Measurements from ENCODE around the gene PFN1. TPM values are rescaled to one million over a fixed set of nuclear protein-coding genes. Genes with fewer than 3 reads are reported as not detected.
A peak's percentile ranks its signal among the peaks of the same experiment; 100 is the strongest.

Gene PFN1
- total RNA-seq, 1 donor = 414 TPM

- H3K9me3 ChIP-seq (ENCODE audit: low read depth, low read length) = no peaks in the 10 kb centered on the region
Observed at GRCh38 chr17:4953451-4953961, 5.2 kb upstream of the PFN1 start.

DNA sequence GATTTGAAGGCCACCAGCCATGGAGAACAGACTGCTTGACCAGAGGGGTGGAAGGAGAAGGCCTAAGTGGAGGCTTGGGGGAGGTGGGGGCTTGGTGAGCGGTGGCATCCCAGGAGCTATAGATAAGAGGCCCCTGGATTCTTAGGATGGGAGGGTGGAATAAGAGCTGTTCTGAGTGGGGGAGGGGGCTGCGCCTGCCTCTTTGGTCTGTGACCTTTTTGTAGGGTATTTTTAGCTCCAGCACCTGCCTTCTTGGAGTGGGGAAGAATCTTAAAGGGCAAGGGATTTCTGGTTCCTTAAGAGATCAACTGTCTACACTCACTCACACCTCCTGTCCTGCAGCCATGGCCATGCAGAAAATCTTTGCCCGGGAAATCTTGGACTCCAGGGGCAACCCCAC lies 3.2 kb upstream of the PFN1 start:
- H3K9me3 ChIP-seq (ENCODE audit: low read depth, low read length) = no peaks in the 10 kb centered on the region
- peaks cover 24% of the 10 kb centered on the region for H3K4me1 ChIP-seq (ENCODE audit: insufficient read depth, low read length)
- no peaks in the 10 kb centered on the region for H3K27me3 ChIP-seq (ENCODE audit: insufficient read depth, low read length)
- no peak overlapping the region for H3K4me3 ChIP-seq (ENCODE audit: low read length)

More at GRCh38 chr17:4953451-4953961, 5.2 kb upstream of the PFN1 start:
- Histone ChIP-seq H3K4me1 (ENCODE audit: insufficient read depth, low read length) (peaks cover 18% of the 10 kb centered on the region), H3K4me3 (ENCODE audit: low read length) (no peak overlapping the region), H3K27me3 (ENCODE audit: insufficient read depth, low read length) (no peaks in the 10 kb centered on the region)

DNA sequence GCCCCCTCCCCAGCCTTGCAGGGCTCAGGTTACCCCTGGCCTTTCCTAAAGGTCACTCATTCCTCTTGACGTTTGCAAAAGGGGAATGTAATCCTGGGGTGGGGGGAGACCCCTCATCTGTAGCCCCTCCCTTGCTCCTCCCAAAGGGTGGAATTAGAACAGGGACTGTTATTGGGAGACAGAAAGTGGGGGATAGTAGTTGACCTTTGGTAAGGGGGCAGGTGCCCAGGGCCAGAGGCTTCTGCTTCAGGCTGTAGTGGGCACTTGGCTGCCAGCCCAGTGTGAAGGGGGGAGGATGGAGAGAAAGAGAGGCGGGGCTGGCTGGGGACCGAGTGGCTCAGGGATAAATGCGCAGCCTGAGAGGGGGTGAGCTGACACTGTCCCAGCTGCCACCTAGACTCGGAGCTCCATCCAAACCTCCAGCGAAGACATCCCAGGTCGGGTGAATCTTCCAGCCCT lies 2.4 kb upstream of the PFN1 start, which contains the start of gene ENO3:
ENO3 (plus strand) TSS at position 374 of the 459 bp plus-strand sequence. CDS start 711 bp downstream, outside the sequence.
- H3K4me3 ChIP-seq (ENCODE audit: low read length) = peak within 1 kb of the TSS; percentile 40
- H3K9me3 ChIP-seq (ENCODE audit: low read depth, low read length) = no peaks in the 10 kb centered on the region
- no peaks in the 10 kb centered on the region for H3K27me3 ChIP-seq (ENCODE audit: insufficient read depth, low read length)
- H3K4me1 ChIP-seq (ENCODE audit: insufficient read depth, low read length) = peaks cover 31% of the 10 kb centered on the region

DNA sequence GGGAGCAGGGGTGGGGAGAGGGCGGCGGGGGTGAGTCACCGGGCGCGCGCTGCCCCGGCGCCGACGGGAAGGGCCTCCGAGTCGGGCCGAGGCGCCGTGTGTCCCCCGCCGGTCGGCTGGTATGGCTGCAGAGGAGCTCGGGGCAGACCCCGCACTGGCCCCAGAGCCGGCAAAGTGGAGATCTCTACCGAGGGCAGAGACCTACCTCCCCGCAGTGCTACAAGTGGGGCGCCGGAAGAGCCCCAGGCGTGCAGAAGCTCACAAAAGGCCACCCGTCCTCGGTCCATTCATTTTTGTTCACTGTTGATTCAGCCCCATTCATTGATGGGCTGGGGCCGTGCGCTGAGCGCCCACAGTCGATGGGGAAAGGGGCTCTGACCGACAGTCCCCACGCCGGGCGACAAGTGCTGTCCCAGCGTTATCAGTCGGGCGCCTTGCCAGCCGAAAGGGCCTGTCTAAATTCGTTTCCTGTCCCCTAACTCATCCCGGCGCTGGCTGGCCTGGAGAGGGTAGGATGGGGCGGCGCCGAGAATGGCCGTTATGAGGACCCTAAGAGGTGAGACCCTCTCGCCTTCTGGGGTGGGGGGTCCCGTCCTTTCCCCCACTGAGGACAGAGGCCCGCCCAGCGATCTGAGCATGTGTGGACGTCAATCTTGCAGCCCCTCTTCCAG lies 1.9 kb upstream of the PFN1 start:
- Histone ChIP-seq H3K4me3 (ENCODE audit: low read length) (peak overlapping the region; percentile 40), H3K9me3 (ENCODE audit: low read depth, low read length) (no peaks in the 10 kb centered on the region), H3K27me3 (ENCODE audit: insufficient read depth, low read length) (no peaks in the 10 kb centered on the region), H3K4me1 (ENCODE audit: insufficient read depth, low read length) (peaks cover 37% of the 10 kb centered on the region)

DNA sequence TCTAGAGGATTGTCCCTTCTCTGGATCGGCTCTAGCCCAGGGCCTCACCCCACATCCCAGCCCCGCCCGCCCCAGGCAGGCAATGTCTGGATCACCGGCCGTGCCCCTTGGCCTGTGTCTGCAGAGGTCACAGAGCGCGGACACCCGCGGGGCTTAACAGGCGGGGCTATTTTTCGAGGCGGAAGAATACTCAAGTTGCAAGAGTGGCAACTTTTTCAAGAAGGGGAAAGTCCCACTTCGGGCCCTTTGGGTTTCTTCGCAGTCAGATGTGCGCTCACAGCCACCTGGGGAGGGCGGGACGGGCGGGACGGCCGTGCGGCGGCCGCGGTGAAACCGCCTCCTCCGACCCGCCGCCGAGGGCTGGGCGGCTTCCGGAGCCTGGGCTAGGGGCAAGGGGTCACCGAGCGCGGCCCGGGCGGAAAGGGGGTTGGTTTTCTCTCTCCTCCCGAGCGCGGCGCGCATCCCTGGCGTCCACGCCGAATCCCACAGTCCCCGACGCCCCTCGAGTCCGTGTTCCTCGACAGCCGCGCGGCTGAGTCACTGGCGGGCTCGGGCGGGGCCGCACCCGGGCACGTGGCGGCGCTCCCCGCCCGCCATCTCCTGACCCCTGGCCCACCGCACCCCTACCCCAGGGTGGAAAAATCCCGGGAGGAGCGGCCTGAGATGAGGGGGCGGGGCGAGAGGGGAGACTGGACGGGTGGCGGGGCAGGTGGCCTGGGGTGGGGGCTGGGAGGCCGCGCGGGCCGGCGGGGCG lies 1.2 kb upstream of the PFN1 start:
- Histone ChIP-seq H3K9me3 (ENCODE audit: low read depth, low read length) (no peaks in the 10 kb centered on the region), H3K4me3 (ENCODE audit: low read length) (peak overlapping the region; percentile 99), H3K27me3 (ENCODE audit: insufficient read depth, low read length) (no peaks in the 10 kb centered on the region), H3K4me1 (ENCODE audit: insufficient read depth, low read length) (peaks cover 44% of the 10 kb centered on the region)

DNA sequence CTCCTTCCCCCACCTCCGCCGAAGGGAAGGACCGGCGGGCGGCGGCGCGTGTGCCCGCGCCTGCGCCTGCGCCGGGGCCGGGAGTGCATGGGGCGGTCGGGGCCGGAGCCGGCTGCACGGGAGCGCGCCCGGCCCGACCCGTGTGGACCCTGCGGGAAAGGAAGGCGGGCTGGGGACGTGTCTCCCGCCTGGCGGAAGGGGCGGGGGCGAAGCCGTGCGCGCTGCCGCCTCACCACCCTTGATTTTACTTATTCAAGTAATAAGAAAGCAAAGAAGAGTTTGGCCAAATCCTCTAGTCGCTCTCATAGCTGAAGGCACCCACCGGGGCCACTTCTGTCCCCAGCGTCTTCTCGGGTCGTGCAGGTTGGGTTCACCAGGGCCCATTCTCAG lies 596 bp upstream of the PFN1 start:
- Histone ChIP-seq H3K4me1 (ENCODE audit: insufficient read depth, low read length) (peaks cover 50% of the 10 kb centered on the region), H3K27me3 (ENCODE audit: insufficient read depth, low read length) (no peaks in the 10 kb centered on the region), H3K9me3 (ENCODE audit: low read depth, low read length) (no peaks in the 10 kb centered on the region), H3K4me3 (ENCODE audit: low read length) (peak overlapping the region; percentile 99)

DNA sequence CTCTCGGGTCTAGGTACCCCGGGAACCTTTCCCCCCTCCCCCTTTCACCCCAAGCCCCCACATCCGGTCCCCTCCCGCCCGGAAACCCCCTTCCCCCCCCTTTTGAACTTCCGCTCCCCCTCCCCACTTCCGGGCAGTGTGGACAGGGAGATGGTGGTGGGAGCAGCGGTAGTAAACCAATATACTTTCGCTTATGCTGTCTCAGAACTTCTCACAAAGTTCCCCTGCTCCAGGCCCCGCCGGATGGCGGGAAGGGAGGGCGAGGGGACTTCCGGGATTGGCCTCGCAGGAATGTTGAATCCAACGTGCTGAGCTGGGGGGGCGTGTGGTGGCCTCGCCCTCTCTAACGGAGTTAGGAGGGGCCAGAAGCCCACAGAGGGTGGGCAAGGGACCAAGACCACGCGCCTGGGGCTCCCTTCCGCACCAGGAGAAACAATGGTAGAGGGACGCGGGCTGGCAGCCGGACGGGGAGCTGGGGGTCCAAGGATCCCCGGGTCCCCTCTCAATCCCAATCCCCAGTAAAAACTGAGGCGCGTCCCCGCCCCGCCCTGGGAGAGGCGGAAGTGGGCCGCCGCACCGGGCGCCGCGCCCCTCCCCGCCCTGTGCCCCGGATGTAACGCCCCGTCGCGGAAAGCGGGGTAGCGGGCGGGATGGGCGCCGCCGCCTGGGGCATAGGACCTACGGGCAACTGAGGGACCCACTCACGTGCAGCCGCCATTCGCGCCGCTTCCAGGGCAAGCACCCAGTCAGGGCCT lies 742 bp downstream of the PFN1 start:
- Histone ChIP-seq H3K4me1 (ENCODE audit: insufficient read depth, low read length) (peaks cover 63% of the 10 kb centered on the region), H3K4me3 (ENCODE audit: low read length) (peak overlapping the region; percentile 99), H3K9me3 (ENCODE audit: low read depth, low read length) (no peaks in the 10 kb centered on the region), H3K27me3 (ENCODE audit: insufficient read depth, low read length) (no peaks in the 10 kb centered on the region)

DNA sequence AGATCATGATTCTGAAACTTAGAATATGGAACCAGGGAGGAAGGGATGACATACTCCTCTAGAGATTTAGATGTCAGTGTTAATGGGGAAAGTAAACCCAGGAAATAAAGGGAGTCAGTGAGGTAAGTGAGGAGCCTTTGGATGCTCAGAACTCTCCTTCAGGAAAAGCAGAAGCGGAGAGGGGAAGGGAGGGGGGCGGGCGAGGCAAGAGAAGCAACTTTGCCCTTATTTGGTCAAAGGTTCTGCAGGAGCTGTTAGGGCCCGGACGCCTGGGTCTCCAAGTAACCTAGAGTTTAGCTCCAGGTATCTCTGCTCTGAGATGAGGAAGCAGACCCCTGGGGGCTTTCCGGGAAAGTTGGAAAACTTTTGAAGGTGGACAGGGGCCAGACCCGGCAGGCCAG lies 1.3 kb downstream of the PFN1 start:
- H3K27me3 ChIP-seq (ENCODE audit: insufficient read depth, low read length) = no peaks in the 10 kb centered on the region
- H3K4me1 ChIP-seq (ENCODE audit: insufficient read depth, low read length) = peaks cover 69% of the 10 kb centered on the region
- H3K9me3 ChIP-seq (ENCODE audit: low read depth, low read length) = no peaks in the 10 kb centered on the region
- H3K4me3 ChIP-seq (ENCODE audit: low read length) = peak overlapping the region; percentile 99

GRCh38 chr17:4946312-4946976 lies 1.9 kb downstream of the PFN1 start:
- no peaks in the 10 kb centered on the region for H3K27me3 ChIP-seq (ENCODE audit: insufficient read depth, low read length)
- peaks cover 72% of the 10 kb centered on the region for H3K4me1 ChIP-seq (ENCODE audit: insufficient read depth, low read length)
- H3K9me3 ChIP-seq (ENCODE audit: low read depth, low read length) = no peaks in the 10 kb centered on the region
- peak overlapping the region; percentile 99 for H3K4me3 ChIP-seq (ENCODE audit: low read length)

DNA sequence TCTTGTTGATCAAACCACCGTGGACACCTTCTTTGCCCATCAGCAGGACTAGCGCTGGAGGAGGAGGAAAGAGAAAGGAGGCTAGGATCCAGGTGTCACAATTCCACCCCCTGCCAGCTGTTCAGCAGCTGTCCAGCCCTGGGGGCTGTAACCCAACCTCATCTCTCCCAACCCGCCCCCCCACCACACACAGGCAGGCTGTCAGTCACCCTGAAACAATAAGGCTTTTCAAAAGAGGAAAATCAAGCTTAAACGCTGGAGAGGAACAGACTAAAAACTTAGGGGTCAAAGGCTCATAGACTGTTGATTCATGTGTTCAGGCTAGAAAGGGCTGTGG lies 2.4 kb downstream of the PFN1 start:
- H3K9me3 ChIP-seq (ENCODE audit: low read depth, low read length) = no peaks in the 10 kb centered on the region
- H3K4me3 ChIP-seq (ENCODE audit: low read length) = peak overlapping the region; percentile 99
- no peaks in the 10 kb centered on the region for H3K27me3 ChIP-seq (ENCODE audit: insufficient read depth, low read length)
- H3K4me1 ChIP-seq (ENCODE audit: insufficient read depth, low read length) = peaks cover 72% of the 10 kb centered on the region

DNA sequence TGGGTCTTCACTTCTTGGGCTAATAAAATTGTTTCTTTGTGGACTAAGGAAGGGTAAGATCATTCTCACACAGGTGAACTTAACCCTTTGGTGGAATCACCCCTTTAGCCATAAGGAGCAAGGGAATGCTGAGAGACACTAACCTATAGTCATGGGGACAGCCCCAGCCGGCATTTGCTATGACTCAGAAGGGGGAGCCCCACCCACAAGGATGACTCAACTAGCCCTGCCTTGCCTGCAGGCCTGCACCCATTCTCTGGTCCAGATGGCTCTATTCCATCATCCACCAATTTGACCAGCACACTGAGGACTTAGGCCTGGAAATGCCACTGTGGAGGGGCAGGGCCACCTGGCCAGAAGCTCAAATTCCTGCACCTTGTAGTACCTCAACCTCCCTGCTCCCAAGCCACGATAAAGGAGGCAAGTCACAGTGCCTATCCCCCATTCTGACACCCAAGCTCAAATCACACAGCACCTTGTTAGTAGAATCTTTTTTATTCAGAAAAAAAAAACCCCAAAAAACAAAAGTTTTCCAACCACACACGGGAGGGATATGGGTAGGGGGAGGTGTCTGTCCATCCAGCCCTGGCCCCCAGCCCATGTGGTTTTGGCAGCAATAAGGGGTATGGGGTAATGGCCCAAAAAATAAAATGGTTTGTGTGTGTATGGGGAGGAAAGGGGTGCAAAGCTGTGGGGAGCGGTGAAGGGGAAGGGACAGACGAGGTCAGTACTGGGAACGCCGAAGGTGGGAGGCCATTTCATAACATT lies 3.0 kb downstream of the PFN1 start:
- Histone ChIP-seq H3K4me1 (ENCODE audit: insufficient read depth, low read length) (peaks cover 67% of the 10 kb centered on the region), H3K27me3 (ENCODE audit: insufficient read depth, low read length) (no peaks in the 10 kb centered on the region), H3K4me3 (ENCODE audit: low read length) (peak overlapping the region; percentile 99), H3K9me3 (ENCODE audit: low read depth, low read length) (no peaks in the 10 kb centered on the region)

DNA sequence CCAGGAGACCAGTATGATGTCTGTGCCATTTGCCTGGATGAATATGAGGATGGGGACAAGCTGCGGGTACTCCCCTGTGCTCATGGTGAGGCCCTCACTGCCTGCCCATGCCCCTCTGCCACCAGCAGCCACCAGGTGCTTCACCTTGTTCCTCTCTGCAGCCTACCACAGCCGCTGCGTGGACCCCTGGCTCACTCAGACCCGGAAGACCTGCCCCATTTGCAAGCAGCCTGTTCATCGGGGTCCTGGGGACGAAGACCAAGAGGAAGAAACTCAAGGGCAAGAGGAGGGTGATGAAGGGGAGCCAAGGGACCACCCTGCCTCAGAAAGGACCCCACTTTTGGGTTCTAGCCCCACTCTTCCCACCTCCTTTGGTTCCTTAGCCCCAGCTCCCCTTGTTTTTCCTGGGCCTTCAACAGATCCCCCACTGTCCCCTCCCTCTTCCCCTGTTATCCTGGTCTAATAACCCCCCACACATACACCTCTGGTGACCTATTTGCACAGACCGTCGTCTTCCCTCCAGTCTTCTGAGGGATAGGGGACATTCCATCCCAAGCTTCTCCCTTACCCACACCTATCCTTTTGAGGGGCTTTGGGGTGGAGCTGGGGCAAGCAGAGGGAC lies 3.7 kb downstream of the PFN1 start:
- Histone ChIP-seq H3K4me3 (ENCODE audit: low read length) (peak overlapping the region; percentile 99), H3K27me3 (ENCODE audit: insufficient read depth, low read length) (no peaks in the 10 kb centered on the region), H3K9me3 (ENCODE audit: low read depth, low read length) (no peaks in the 10 kb centered on the region), H3K4me1 (ENCODE audit: insufficient read depth, low read length) (peaks cover 63% of the 10 kb centered on the region)

DNA sequence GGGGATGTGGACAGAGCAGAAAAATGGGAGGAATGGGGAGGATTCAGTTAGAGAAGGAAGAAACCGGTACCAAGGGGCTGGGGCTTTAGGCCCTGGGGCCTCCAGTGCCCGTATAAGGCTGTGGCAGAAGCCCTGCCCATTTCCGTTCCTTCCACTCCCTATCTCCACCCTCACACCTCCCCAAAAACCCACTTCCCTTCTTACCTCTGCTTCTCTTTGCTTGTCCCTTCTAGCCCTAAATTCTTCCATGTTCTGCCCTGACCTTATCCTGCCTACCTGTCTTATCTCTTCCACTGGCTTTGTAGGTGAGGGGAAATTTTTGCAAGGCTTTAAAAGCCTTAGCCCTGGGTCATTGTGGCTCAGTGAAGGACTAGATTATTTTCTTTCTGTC lies 4.2 kb downstream of the PFN1 start:
- H3K4me1 ChIP-seq (ENCODE audit: insufficient read depth, low read length) = peaks cover 67% of the 10 kb centered on the region
- no peaks in the 10 kb centered on the region for H3K9me3 ChIP-seq (ENCODE audit: low read depth, low read length)
- H3K4me3 ChIP-seq (ENCODE audit: low read length) = peak overlapping the region; percentile 99
- no peaks in the 10 kb centered on the region for H3K27me3 ChIP-seq (ENCODE audit: insufficient read depth, low read length)
